IPS-11a (cell line): ENCODE measurements around the gene HTR3C.
A peak's percentile ranks its signal among the peaks of the same experiment; 100 is the strongest.
"Not testable (repeated sequence)": the region's sequence is repeated elsewhere in the genome, so short reads cannot be mapped to it uniquely, and the experiment has no call there.

Experiments used
- H3K4me3 ChIP-seq: one replicate; pipeline ENCODE4 v1.5.1; 2013; ENCODE audit warnings: low read depth, low read length, control low read depth

Gene HTR3C

GRCh38 chr3:184052767-184053166 lies at the start of gene HTR3C:
HTR3C (plus strand) TSS chr3:184053047; CDS start chr3:184053081, 34 bp downstream.
- no peak within 1 kb of the TSS for H3K4me3 ChIP-seq

GRCh38 chr3:184003187-184003967 lies 49.5 kb upstream of the HTR3C start:
- no peak overlapping the region for H3K4me3 ChIP-seq

- H3K4me3 ChIP-seq = no peak overlapping the region
These were observed 48.4 kb upstream of the HTR3C start for GRCh38 chr3:184004476-184004875.

GRCh38 chr3:184005941-184006507 lies 46.8 kb upstream of the HTR3C start:
- no peak overlapping the region for H3K4me3 ChIP-seq

- H3K4me3 ChIP-seq = not testable (repeated sequence)
These were observed 45.6 kb upstream of the HTR3C start for GRCh38 chr3:184007143-184007813.

- H3K4me3 ChIP-seq = no peak overlapping the region
These were observed 44.7 kb upstream of the HTR3C start for GRCh38 chr3:184008161-184008560.

GRCh38 chr3:184011230-184011876 lies 41.5 kb upstream of the HTR3C start:
- no peak overlapping the region for H3K4me3 ChIP-seq

GRCh38 chr3:184011937-184012889 lies 40.6 kb upstream of the HTR3C start:
- no peak overlapping the region for H3K4me3 ChIP-seq

GRCh38 chr3:184015381-184016019 lies 37.3 kb upstream of the HTR3C start:
- H3K4me3 ChIP-seq = no peak overlapping the region

- H3K4me3 ChIP-seq = no peak overlapping the region
These were observed 36.7 kb upstream of the HTR3C start for GRCh38 chr3:184016169-184016570.

GRCh38 chr3:184016811-184017671 lies 35.8 kb upstream of the HTR3C start:
- H3K4me3 ChIP-seq = peak overlapping the region; percentile 98

GRCh38 chr3:184017672-184018423 lies 35.0 kb upstream of the HTR3C start, which contains the start of gene ABCC5:
ABCC5 (minus strand) TSS chr3:184017884; CDS start chr3:184014392, 3,492 bp downstream.
- H3K4me3 ChIP-seq = peak within 1 kb of the TSS; percentile 98

- H3K4me3 ChIP-seq = peak overlapping the region; percentile 98
These were observed 34.3 kb upstream of the HTR3C start for GRCh38 chr3:184018424-184018973.

GRCh38 chr3:184022323-184022722 lies 30.5 kb upstream of the HTR3C start:
- no peak overlapping the region for H3K4me3 ChIP-seq

- H3K4me3 ChIP-seq = not testable (repeated sequence)
These were observed 27.6 kb upstream of the HTR3C start for GRCh38 chr3:184025256-184025655.

GRCh38 chr3:184028275-184028890 lies 24.5 kb upstream of the HTR3C start:
- H3K4me3 ChIP-seq = not testable (repeated sequence)

GRCh38 chr3:184029443-184029842 lies 23.4 kb upstream of the HTR3C start:
- no peak overlapping the region for H3K4me3 ChIP-seq
